NCI-H748 treated with DMSO at 0.1 percent for 48 hours (cell line): ENCODE results near the gene KBTBD13.
"Not testable (repeated sequence)": the region's sequence is repeated elsewhere in the genome, so short reads cannot be mapped to it uniquely, and the experiment has no call there.

Experiments used
- DNase-seq: peaks from one replicate; lab custom pipeline; 2025; lab: John Stamatoyannopoulos, UW

KBTBD13 gene

DNA sequence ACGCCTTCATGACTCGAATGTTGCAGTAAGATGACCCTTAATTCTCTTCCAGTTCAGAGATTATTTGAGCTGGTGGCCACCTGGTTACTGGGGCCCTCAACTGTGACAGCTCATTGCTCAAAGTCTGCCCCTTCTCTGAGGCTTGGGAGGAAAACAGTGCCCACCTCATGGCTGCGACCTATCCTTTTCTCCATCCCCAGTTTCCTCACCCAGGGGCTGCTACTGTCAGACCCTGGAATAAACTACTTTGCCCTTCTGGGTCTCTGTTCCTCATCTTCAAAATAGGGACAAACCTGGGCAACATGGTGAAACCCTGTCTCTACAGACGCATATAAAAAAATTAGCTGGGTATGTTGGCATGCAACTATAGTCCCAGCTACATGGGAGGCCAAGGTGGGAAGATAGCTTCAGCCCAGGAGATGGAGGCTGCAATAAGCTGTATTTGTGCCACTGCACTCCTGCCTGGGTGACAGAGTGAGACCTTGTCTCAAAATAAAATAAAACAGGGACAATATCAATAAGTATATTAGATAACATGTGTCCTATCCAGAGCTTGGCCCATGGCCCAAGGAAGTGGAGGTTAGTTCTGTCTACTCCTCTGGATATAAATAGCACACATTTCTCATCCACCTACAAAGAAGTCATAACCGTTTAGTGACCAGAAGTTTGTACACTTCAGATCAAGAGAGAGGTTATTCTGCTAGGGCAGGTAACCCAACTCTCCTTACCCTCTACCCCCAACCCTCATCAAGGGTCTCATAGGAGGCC, 6.6 kb upstream of the KBTBD13 start:
- DNase-seq = no peak

DNA sequence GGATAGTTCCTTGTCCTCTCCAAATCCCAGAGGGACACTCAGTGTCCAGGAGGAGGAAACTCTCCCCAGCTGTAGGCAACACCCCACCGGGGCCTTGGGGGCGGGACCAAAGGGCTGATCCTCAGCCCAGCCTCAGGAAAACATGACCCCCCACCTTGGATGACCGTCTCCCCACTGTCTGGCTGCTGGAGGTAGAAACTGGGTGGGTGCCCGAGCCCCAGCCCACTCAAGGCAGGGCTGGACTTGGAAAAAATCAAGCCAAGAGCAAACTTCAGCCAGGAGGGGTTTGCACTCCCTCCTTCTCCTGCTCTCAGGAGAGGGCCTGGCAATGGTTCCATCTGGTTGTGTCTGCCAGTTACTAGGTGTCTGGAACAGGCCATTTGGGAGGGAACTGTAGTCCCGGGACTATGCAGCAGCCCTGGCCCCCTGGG, 5.2 kb upstream of the KBTBD13 start:
- no peak for DNase-seq

DNA sequence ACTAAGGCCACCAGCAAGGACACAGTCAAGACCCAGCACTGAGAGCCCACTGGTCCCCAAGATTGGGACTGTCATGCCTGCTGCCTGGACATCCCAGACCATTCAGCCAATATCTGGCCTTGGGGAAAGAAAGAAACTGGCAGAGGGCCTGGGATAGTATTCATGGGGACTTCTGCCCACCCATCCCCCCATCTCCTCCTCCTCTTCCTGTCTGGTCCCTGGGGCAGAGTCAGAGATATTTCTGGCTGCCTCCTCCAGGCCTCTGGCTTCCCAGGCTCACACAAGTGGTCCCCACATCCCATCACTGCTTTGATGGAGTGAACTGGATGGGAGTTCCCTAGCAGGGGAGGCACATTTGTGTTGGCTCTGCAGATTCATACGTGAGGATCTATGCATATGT, 4.5 kb upstream of the KBTBD13 start:
- DNase-seq = no peak

DNA sequence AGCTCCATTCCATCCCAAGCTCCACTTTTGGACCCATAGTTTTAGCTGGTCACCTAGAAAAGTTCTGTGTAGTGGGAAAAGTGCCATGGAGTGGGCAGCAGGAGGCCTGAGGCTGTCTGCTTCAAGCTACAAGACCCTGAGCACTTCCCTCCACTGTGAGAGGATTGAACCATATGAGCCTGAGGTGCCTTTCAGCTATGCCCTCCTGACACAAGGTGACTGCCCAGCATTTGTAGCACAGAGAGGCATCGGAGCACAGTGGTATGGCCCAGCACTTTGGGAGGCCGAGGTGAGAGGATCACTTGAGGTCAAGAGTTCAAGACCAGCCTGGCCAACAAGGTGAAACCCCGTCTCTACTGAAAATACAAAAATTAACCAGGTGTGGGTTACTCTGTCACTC, 3.9 kb upstream of the KBTBD13 start:
- no peak for DNase-seq

DNA sequence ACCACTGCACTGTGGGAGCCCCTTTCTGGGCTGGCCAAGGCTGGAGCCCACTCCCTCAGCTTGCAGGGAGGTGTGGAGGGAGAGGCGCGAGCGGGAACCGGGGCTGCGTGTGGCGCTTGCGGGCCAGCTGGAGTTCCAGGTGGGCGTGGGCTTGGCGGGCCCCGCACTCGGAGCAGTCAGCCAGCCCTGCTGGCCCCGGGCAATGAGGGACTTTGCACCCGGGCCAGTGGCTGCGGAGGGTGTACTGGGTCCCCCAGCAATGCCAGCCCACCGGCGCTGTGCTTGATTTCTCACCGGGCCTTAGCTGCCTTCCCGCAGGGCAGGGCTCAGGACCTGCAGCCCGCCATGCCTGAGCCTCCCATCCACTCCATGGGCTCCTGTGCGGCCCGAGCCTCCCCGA, 1.6 kb upstream of the KBTBD13 start:
- not testable (repeated sequence) for DNase-seq

DNA sequence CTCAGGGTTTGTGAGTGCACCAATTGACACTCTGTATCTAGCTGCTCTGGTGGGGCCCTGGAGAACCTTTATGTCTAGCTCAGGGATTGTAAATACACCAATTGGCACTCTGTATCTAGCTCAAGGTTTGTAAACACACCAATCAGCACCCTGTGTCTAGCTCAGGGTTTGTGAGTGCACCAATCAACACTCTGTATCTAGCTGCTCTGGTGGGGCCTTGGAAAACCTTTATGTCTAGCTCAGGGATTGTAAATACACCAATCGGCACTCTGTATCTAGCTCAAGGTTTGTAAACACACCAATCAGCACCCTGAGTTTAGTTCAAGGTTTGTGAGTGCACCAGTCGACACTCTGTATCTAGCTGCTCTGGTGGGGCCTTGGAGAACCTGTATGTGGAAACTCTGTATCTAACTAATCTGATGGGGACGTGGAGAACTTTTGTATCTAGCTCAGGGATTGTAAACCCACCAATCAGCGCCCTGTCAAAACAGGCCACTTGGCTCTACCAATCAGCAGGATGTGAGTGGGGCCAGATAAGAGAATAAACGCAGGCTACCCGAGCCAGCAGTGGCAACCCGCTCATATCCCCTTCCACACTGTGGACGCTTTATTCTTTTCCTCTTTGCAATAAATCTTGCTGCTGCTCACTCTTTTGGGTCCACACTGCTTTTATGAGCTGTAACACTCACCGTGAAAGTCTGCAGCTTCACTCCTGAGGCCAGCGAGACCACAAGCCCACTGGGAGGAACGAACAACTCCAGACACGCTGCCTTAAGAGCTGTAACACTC, 745 bp upstream of the KBTBD13 start:
- not testable (repeated sequence) for DNase-seq

DNA sequence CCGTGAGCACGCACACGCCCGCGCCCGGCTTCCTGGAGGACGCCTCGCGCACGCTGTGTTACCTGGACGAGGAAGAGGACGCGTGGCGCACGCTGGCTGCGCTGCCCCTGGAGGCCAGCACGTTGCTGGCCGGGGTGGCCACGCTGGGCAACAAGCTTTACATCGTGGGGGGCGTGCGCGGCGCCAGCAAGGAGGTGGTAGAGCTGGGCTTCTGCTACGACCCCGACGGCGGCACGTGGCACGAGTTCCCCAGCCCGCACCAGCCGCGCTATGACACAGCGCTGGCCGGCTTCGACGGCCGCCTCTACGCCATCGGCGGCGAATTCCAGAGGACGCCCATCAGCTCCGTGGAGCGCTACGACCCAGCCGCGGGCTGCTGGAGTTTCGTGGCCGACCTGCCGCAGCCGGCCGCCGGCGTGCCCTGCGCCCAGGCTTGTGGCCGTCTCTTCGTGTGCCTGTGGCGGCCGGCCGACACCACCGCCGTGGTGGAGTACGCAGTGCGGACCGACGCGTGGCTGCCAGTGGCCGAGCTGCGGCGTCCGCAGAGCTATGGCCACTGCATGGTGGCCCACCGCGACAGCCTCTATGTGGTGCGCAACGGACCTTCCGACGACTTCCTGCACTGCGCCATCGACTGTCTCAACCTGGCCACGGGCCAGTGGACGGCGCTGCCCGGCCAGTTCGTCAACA, 890 bp downstream of the KBTBD13 start:
- DNase-seq = no peak

DNA sequence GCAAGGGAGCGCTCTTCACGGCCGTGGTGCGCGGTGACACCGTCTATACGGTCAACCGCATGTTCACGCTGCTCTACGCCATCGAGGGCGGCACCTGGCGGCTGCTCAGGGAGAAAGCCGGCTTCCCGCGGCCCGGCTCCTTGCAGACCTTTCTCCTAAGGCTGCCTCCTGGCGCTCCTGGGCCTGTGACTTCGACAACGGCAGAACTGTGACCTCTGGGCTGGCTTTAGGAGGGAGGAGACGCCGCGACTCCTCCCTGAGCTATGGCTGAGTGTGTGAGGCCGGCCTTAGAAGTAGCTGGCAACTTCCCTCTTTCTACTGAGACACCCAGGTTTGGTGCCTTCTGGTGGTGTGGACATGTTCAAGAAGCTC, 1.4 kb downstream of the KBTBD13 start:
- DNase-seq = no peak

DNA sequence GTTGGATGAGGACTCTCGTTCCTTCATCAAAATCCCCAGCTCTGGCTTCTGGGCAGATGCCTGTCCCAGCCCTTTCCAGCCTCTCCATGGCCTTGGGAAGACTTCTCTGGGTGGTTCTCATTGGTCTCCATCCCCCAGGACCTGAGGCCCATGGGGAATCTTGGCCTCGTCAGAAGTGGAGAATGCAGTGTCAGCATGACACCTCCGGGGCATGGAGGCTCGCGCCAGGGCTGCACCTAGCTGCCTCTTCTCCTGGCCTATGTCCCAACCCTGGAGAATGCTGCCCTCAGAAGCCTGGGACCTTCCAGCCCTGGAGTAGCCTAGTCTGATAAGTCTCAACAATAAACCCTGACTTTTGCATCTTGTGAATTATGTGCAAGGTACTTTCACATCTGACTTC, 3.0 kb downstream of the KBTBD13 start:
- no peak for DNase-seq

DNA sequence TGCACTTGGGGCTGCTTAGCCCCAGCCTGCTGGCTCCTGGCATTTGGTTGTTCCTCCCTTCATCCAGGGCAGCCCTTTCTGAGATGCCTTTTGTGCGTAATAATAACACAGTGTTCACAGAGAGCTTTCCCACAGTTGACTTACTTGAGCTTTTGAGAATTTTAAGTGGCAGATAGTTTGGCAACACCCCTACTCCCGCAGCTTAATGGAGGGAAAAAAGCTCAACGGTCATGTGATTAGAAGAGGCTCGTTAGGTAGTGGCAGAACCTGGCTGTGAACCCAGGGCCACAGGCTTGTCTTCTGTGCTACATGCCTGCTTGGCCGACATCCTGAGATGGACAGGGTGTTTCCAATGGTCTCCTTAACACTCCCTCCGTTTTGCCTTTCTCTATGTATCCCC, 4.7 kb downstream of the KBTBD13 start:
- no peak for DNase-seq

DNA sequence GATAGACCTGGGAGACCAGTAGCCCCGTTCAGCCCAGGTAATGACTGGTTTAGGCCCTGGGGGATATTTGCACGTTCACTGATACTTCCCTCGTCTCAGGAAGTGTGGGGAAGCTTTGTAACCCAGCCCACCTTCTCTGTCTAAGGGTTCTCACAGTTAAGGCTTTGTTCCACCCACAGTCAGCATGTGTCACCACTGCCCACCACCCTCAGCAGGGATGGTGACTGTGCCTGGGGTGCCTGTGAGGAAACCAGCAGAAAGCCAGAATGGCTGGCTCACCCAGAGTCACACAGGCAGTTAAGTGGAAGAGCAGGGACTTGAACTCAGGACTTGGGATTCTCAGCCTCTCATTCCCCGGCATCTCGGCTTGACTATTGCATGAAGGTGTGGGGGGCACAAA, 5.2 kb downstream of the KBTBD13 start:
- DNase-seq = no peak

DNA sequence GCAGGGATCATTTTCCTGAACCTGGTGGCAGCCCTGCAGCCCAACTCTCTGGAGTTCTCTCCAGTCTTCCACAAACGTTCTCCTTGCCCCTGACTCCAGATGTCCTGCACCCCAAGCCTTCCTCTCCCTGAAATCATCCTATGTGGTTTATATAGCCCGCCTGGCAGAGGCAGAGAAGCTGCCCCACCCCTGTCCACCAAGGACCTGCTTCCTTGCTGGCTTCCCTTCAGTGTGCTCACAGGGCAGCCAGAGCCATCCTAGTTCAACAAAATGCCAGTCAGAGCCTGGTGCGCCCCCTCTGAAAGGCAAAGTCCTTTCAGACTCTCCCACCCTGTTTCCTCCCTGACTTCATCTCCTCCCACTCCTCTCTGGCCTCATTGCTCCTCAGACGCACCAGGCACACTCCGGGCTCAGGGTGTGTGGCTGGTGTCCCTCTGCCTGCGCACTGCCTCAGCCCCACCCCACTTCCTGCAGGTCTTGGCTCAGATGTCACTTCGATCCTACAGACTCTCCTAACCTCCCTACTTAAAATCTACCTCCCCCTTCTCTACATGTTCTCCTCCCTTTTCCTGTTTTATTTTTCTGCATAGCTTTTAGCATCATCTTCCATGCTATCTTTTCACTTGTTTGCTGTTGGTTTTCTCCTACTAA, 5.9 kb downstream of the KBTBD13 start:
- no peak for DNase-seq

DNA sequence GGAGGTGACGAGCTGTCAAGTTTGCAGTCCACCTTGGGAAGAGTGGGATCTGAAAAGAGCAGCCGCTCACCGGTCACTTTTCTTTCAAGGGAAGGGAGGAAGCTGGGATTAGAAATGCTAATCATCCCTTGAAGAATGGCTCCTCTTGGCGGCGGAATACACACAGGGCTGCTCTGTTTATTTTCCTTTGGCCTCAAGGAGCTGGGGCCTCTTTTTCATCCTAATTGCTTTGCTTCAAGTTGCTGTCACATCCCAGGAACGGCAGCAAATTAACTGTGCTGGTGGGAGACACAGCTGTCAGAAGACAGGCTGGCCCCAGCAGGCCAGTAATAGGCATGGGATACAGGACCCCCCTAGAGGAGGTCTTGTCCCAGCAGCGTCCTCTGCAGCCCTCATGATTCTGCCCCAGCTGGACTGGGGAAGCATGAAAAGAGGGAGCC, 6.7 kb downstream of the KBTBD13 start:
- no peak for DNase-seq

DNA sequence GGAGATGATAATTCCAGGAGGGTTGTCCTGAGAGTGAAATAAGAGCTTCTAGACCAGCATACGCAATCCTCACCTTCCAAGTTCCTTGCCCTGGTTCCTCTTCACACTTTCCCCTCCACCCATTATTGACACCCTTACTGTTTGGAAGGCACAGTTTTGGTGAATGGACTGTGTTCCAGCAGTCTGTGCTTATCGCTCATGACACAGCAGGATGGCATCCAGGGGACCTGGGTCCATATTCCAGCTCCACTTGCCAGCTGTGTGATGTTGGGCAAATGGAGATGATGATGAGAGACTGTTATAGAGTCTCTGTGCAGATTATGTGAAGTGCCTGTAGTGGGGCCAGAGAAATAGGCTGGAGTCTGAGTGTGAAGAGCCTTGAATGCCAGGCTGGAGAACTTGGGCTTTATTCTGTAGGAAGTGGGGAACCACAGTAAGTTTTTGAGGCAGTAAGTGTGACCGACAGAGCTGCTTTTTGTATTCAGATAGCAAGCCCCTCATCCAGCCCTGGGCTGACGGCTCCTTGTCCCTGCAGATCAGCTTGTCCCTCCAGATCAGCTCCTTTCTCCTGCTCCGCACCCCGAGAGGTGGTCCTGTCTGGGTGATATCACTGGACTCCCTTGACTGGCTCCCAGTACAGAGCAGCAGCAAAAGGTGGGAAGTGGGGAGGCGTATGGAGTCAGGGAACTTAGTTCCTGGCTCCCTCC, 8.1 kb downstream of the KBTBD13 start:
- no peak for DNase-seq

DNA sequence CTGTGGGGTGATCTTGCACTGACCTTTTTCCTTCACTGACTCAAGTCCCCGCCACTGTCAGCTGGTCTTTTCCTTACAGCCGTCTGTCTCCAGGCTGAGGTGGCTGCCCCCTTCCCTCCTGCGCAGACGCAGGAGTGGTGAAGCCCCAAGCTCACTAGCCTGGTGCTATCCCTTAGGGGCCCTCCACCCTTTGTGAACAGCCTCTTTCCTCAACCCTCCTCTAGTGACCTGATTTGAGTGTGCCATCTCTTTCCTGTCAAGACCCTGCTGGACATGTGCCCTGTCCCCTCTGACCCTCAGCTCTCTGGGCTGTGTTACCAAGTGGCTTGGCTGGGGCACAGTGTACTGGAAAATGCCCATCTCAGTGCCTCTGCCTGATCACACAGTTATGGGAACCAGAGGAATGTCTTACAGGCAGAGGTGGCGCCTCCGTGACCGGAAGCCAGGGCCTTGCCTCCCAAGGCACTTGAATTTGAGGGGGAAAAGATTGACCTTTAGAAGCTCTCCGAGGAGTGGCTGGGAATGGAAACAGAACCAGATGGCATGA, 8.7 kb downstream of the KBTBD13 start:
- DNase-seq = no peak

DNA sequence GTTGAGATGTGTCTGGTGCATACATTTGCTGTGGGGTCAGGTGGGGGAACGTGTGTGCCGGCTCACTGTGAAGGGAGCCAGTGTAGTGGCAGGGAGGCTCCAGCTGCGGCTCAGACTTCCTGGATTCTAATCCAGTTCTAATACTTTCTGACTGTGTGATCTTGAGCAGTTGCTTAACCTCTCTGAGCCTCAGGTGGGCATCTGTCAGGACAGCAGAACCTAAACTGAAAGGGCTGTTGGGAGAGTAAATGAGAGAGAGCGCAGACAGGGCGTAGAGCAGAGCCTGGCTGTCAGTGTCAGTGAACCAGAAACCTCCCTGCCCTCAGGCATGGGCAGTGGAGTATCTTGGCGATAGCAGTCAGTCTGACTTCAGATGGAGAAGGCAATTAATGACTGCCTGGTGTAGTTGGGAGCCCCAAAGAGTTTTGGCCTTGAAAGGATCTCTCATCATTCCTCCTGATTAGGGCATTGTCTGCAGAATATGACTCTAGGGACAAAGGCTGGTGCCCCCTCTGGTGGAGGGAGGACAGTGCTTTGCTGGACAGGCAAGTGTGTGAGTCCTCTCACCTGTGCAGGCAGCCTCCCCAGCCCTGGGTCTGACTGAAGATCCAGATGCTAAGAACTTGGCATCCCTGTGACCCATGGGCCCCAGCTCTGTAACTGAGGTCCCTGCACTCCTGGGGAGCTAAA, 9.6 kb downstream of the KBTBD13 start:
- no peak for DNase-seq

DNA sequence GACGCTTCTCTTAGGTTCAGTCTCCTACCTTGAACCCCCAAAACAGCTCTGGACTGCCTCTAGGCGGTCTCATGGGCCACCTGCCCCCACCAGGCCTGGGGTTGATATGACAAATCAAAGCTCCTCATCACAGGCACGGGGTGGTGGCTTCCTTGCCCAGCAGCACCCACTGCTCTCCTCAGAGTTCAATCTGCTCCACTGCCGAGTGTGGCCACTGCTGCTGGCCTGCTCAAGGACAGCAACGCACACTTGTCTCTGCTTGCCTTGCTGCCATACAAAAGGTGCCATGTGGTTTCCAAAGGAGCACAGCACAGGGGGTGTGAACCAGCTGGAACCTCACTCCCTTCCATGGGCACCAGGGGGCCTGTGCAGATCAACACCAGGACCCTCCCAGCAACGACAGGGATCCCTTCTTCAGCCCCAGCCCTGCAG, 10.2 kb downstream of the KBTBD13 start:
- DNase-seq = no peak

DNA sequence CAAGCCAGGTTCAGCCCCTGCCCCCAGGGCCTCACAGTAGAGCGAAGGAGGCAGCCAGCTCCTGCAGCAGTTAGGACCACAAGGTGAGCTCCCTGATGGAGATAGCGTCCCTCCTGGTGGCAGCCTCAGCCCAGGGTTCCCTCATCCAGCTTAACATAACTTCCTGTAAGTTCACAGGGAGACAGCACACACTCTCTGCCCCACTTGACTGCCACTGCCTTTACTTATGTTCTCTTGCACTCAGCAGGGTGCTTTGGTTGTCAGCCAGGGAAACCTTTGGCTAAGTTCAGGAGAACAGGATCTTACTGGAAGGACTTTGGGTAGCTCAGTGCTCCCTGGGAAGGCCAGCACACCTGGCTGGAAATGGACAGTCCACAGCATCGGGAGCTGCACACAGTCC, 10.9 kb downstream of the KBTBD13 start:
- no peak for DNase-seq

DNA sequence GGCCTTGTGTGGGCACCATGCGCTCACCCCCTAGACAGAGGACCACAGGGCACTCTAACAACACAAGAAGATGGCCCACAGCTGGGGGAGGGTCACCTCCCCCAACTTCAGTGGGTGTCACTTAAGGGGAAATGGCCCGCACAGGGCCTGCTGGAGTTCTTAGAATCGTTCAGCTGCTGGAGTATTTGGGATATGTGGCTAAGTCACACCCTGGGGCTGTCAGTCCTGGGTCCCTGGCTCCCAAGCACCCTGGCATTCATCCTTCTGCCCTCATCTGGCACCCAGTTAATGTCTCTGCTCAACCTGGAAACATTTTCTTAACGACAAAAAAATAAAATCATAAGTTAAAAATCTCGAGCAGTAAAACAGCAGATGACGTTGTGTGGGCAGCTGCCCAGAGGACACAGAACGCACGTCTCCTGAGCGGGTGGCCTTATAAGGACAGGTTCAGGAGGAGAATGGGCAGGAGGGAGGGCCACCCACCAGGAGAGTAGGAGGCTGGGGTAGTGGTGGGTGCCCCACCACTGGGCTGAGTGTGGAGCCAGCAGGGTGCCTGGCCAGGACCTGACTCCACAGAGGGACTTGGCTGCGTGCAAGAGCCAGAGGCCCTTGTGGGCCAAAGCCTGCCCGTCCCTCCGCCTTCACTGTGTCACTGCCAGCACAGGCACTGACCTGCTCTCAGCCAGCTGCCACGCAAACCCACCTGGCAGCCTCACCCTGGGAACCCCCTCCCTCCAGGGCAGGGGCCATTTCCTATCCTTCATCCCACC, 11.5 kb downstream of the KBTBD13 start:
- no peak for DNase-seq

DNA sequence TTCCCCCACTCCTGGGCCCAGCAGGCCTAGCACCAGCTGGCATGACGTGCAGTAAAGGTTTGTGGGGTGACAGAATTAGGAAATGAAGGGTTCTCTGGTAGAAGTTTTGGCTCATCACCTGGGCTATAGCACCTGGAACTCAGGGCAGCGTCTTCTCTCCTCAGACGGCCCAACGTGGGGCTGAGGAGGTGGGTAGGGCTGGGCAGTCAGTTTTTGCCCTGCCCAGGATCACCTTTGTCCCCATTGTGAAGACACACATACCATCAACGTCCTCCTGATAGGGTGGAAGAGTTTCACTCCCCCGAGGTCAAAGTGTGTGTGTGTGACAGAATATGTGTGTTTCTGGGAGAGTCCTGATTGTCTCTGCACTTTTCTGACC, 12.1 kb downstream of the KBTBD13 start:
- no peak for DNase-seq
